B cell (primary cell): ENCODE results near the gene ACSF2. TPM values are rescaled to one million over a fixed set of nuclear protein-coding genes. Genes with fewer than 3 reads are reported as not detected.

Source experiments
- ATAC-seq: fragments of 200-7000 bp; cut with Tn5 transposase; one replicate; pipeline ENCODE4 v1.10.0; 2021; ENCODE audit warnings: low read depth, mild to moderate bottlenecking, moderate number of reproducible peaks, moderate library complexity
- CTCF ChIA-PET: fragments of 350-600 bp; sonication (Branson Sonifier 250); formaldehyde crosslinking; loops from one replicate; lab custom pipeline; 2021; ENCODE audit warnings: antibody characterized with exemption, inconsistent platforms; lab: Charles Lee
- POLR2A ChIA-PET: fragments of 350-600 bp; sonication (Branson Sonifier 250); formaldehyde crosslinking; loops from one replicate; lab custom pipeline; 2021; ENCODE audit warnings: antibody characterized with exemption; lab: Charles Lee
- DNase-seq: peaks from one replicate; pipeline ENCODE4 v3.0.0; 2013
- H2AFZ ChIP-seq: 2 replicates; pipeline ENCODE4 v1.6.1; 2012; ENCODE audit warnings: mild to moderate bottlenecking, low read depth, low read length; ENCODE audit not compliant: insufficient read depth, poor library complexity, severe bottlenecking
- H3K27ac ChIP-seq, 2 donors: 1 replicate in 1 of 2; 2 replicates in 1 of 2; pipeline ENCODE4 v1.5.1; 2012 to 2013; ENCODE audit warnings: low read length in 2 of 2, mild to moderate bottlenecking in 2 of 2, moderate library complexity in 1 of 2
- H3K27me3 ChIP-seq, 4 experiments: fragments of 200-600 bp in 1 of 4; sonication (generic) in 1 of 4; replicated peaks in 1 of 4; 1 replicate in 2 of 4; 2 replicates in 2 of 4; pipeline versions ENCODE4 v1.6.1 to v1.7.0; 2013 to 2016; ENCODE audit warnings: low read length in 3 of 4, mild to moderate bottlenecking in 2 of 4, mixed read lengths in 1 of 4, moderate library complexity in 1 of 4; ENCODE audit not compliant: insufficient read depth in 4 of 4, control insufficient read depth in 3 of 4; ENCODE audit errors: control extremely low read depth in 1 of 4
- H3K36me3 ChIP-seq, 2 experiments: replicated peaks in 1 of 2; 1 replicate in 1 of 2; 2 replicates in 1 of 2; pipeline versions ENCODE4 v1.6.1 to v1.7.1; 2013; ENCODE audit warnings: low read length in 1 of 2; ENCODE audit not compliant: insufficient read depth in 2 of 2, control insufficient read depth in 1 of 2; ENCODE audit errors: control extremely low read depth in 1 of 2, extremely low read depth in 1 of 2
- H3K4me1 ChIP-seq, 2 donors: fragments of 200-600 bp in 1 of 2; sonication (generic) in 1 of 2; 1 replicate in 1 of 2; 2 replicates in 1 of 2; pipeline versions ENCODE4 v1.5.1 to v1.6.1; 2013 to 2017; ENCODE audit warnings: low read length in 2 of 2; ENCODE audit not compliant: control insufficient read depth in 2 of 2, insufficient read depth in 2 of 2
- H3K4me2 ChIP-seq: replicated peaks from 2 replicates; pipeline ENCODE3; 2012; ENCODE audit warnings: mild to moderate bottlenecking, low read depth, low read length; ENCODE audit not compliant: poor library complexity, severe bottlenecking
- H3K4me3 ChIP-seq, 5 experiments: fragments of 200-600 bp in 1 of 5; sonication (generic) in 1 of 5; 1 replicate in 3 of 5; 2 replicates in 2 of 5; pipeline versions ENCODE4 v1.5.1 to v1.7.0; 2011 to 2016; ENCODE audit warnings: low read length in 4 of 5, mild to moderate bottlenecking in 4 of 5, low read depth in 2 of 5, control low read depth in 1 of 5, moderate library complexity in 1 of 5; ENCODE audit not compliant: insufficient read depth in 1 of 5; ENCODE audit errors: control extremely low read depth in 1 of 5, extremely low read depth in 1 of 5
- H3K79me2 ChIP-seq: fragments of 200-600 bp; sonication (generic); one replicate; pipeline ENCODE4 v1.6.0; 2016; ENCODE audit warnings: low read length; ENCODE audit not compliant: control insufficient read depth, insufficient read depth
- H3K9ac ChIP-seq: fragments of 200-600 bp; sonication (generic); 2 replicates; pipeline ENCODE4 v1.6.1; 2017; ENCODE audit warnings: mild to moderate bottlenecking, low read length, moderate library complexity
- H3K9me3 ChIP-seq, 3 donors: one replicate each; pipeline versions ENCODE4 v1.6.1 to v1.7.1; 2013; ENCODE audit warnings: low read length in 2 of 3; ENCODE audit not compliant: control insufficient read depth in 2 of 3, insufficient read depth in 1 of 3; ENCODE audit errors: control extremely low read depth in 1 of 3
- H4K20me1 ChIP-seq: 2 replicates; pipeline ENCODE4 v1.6.0; 2012; ENCODE audit warnings: mild to moderate bottlenecking, low read length; ENCODE audit not compliant: insufficient read depth, control insufficient read depth, poor library complexity, severe bottlenecking
- H3K27ac Mint-ChIP-seq: one replicate; pipeline ENCODE4 v1.8.0; 2021; ENCODE audit warnings: mixed read lengths
- H3K27me3 Mint-ChIP-seq: one replicate; pipeline ENCODE4 v1.8.0; 2021; ENCODE audit warnings: mixed read lengths
- H3K4me1 Mint-ChIP-seq: one replicate; pipeline ENCODE4 v1.8.0; 2021; ENCODE audit warnings: mixed read lengths
- H3K4me3 Mint-ChIP-seq: one replicate; pipeline ENCODE4 v1.8.0; 2021; ENCODE audit warnings: mixed read lengths
- H3K9me3 Mint-ChIP-seq: one replicate; pipeline ENCODE4 v1.8.0; 2022; ENCODE audit warnings: mixed read lengths; ENCODE audit not compliant: insufficient read depth
- EZH2 ChIP-seq: IDR thresholded peaks from 2 replicates; pipeline ENCODE4 v1.6.1; 2012; ENCODE audit warnings: borderline replicate concordance, low read depth, mild to moderate bottlenecking, moderate library complexity, low read length; ENCODE audit not compliant: insufficient read depth, poor library complexity, severe bottlenecking
- WGBS: methylation state at CpG from one replicate; pipeline ENCODE4 v1.1.5; 2013; ENCODE audit warnings: missing lambda C conversion rate; ENCODE audit not compliant: insufficient coverage; 5-methylcytosine and 5-hydroxymethylcytosine counted together
- intact Hi-C: fragments of 100-400 bp; cut with micrococcal nuclease; formaldehyde crosslinking; loops from one replicate; pipeline ENCODE4 v1.10.0; 2022
- polyA plus RNA-seq: library from polyadenylated mRNA; depleted of rRNA; stranded (reverse); fragments of >200 nt; gene quantifications from 2 replicates; pipeline ENCODE4 v1.2.3, GENCODE V29; 2012
- total RNA-seq, 2 donors: library from RNA; stranded (reverse); fragments of 120-200 nt in 1 of 2; gene quantifications; 1 replicate in 1 of 2; 2 replicates in 1 of 2; pipeline versions ENCODE4 v1.2.3 to v1.2.4, GENCODE V29; 2013 to 2022
- TF ChIP-seq, protein P1 (sequence below): fragments of 200-600 bp; IDR thresholded peaks from one replicate; pipeline ENCODE4 v1.8.0; 2022; ENCODE audit warnings: antibody characterized with exemption, mild to moderate bottlenecking

ACSF2 gene
- total and polyA plus RNA-seq, 2 donors (not counting 1 experiment from before 2014, with no cell fraction given), result 59.6 to 66.1 TPM

DNA sequence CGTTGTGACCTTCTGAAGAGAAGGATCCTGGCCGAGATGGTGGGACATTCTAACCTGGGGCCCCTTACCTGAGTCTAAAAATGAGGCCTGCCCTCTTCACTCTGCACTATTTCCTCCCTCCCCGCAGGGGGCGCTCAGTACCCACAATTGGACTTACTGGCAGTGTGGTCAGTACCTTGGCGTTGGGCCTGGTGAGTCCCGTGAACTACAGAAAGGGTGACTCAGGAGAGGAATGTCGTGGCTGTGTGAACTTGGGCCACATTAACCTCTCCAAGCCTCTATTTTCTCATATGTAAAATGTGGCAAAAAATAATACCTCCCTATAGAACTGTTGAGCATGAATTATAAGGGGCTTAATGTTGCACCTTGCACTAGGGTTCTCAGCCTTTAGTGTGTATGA is 56.5 kb downstream of the ACSF2 start:
- no peak overlapping the region for H3K9ac ChIP-seq
- H3K4me3 ChIP-seq, result no peak overlapping the region
- Mint-ChIP-seq H3K4me1 (peaks cover 24% of the 10 kb centered on the region), H3K27me3 (no peaks in the 10 kb centered on the region), H3K27ac (peak overlapping the region; percentile 15), H3K4me3 (no peak overlapping the region), H3K9me3 (no peaks in the 10 kb centered on the region)
- peaks cover 8% of the 10 kb centered on the region for H4K20me1 ChIP-seq
- CTCF ChIA-PET, result interaction anchor here (0.6 to 4.1 kb wide), 10 partner anchors 10 to 212 kb away, joined by 3 to 19 read pairs (median 5); partner anchors contain the start of gene LRRC59
- no peak overlapping the region for H3K27ac ChIP-seq
- intact Hi-C loops, result loop anchor here (5.0 kb wide), 1 partner anchor 215 kb away; no protein-coding TSS in a partner anchor
- peaks cover 0 to under 1% (median 0%) of the 10 kb centered on the region in 4 experiments for H3K27me3 ChIP-seq
- TF ChIP-seq EZH2, result no peak
- TF ChIP-seq, protein P1, sequence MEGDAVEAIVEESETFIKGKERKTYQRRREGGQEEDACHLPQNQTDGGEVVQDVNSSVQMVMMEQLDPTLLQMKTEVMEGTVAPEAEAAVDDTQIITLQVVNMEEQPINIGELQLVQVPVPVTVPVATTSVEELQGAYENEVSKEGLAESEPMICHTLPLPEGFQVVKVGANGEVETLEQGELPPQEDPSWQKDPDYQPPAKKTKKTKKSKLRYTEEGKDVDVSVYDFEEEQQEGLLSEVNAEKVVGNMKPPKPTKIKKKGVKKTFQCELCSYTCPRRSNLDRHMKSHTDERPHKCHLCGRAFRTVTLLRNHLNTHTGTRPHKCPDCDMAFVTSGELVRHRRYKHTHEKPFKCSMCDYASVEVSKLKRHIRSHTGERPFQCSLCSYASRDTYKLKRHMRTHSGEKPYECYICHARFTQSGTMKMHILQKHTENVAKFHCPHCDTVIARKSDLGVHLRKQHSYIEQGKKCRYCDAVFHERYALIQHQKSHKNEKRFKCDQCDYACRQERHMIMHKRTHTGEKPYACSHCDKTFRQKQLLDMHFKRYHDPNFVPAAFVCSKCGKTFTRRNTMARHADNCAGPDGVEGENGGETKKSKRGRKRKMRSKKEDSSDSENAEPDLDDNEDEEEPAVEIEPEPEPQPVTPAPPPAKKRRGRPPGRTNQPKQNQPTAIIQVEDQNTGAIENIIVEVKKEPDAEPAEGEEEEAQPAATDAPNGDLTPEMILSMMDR, result peak; percentile 79
- H3K9me3 ChIP-seq, result no peaks in the 10 kb centered on the region
- H3K79me2 ChIP-seq, result no peaks in the 10 kb centered on the region
- H3K36me3 ChIP-seq, result peaks cover 6 to 43% of the 10 kb centered on the region in 2 experiments
- peak; percentile 68 for DNase-seq
- 50% methylated on average over 2 of the region's 7 CpGs for whole genome bisulfite sequencing
- POLR2A ChIA-PET, result no interaction called here
- no peak overlapping the region for H3K4me2 ChIP-seq
- H2AFZ ChIP-seq, result no peak overlapping the region
- H3K4me1 ChIP-seq, result peaks cover 13 to 22% of the 10 kb centered on the region in 2 donors
- peak; percentile 8 for ATAC-seq

DNA sequence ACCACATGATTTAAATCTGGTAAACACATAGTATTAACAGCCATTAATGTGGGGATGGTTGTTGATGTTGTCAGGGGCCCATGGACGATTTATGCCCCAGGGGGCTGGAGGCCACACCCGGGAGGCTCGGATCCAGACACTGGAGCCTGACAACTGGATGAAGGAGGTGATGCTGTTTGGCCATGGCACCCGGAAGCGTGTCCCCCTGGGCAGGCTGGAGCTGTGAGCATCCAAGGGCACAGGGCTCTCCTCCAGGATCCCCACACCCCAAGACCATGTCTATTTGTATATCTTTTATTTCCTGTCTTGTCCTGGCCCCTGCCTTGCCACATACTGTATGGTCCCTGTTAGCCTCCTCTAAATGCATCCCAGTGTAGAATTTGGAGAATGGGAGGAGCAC is 57.2 kb downstream of the ACSF2 start:
- H3K9ac ChIP-seq, result no peak overlapping the region
- Mint-ChIP-seq H3K27ac (no peak overlapping the region), H3K27me3 (no peaks in the 10 kb centered on the region), H3K4me1 (peaks cover 20% of the 10 kb centered on the region), H3K4me3 (no peak overlapping the region), H3K9me3 (no peaks in the 10 kb centered on the region)
- peaks cover 9 to 15% of the 10 kb centered on the region in 2 donors for H3K4me1 ChIP-seq
- no peaks in the 10 kb centered on the region for H3K27me3 ChIP-seq
- no peak overlapping the region for H3K4me3 ChIP-seq
- no peak overlapping the region for H2AFZ ChIP-seq
- no peak for ATAC-seq
- POLR2A ChIA-PET, result no interaction called here
- H3K79me2 ChIP-seq, result no peaks in the 10 kb centered on the region
- CTCF ChIA-PET, result interaction anchor here (0.6 to 4.1 kb wide), 8 partner anchors 9 to 244 kb away, joined by 3 to 19 read pairs (median 6); partner anchors contain the start of gene LRRC59
- peaks cover 8% of the 10 kb centered on the region for H4K20me1 ChIP-seq
- no peak overlapping the region for H3K27ac ChIP-seq
- no peak overlapping the region for H3K4me2 ChIP-seq
- peaks cover 6 to 43% of the 10 kb centered on the region in 2 experiments for H3K36me3 ChIP-seq
- WGBS, result 100% methylated on average over 3 of the region's 5 CpGs
- no peaks in the 10 kb centered on the region for H3K9me3 ChIP-seq
- TF ChIP-seq, protein P1, result no peak
- no peak for TF ChIP-seq EZH2
- intact Hi-C loops, result loop anchor here (5.0 kb wide), 1 partner anchor 214 kb away; no protein-coding TSS in a partner anchor
- DNase-seq, result no peak
